Astrocyte (in vitro differentiated cells and primary cell): Measurements from ENCODE around the gene ATXN1. TPM values are rescaled to one million over a fixed set of nuclear protein-coding genes. Genes with fewer than 3 reads are reported as not detected.

Experiments
- DNase-seq: peaks from one replicate; pipeline ENCODE4 v3.0.0-alpha.2; 2010; ENCODE audit warnings: low read depth
- FAIRE-seq: peaks from 2 replicates; lab custom pipeline; 2011; peaks lifted over from hg19 to GRCh38; lab: Jason Lieb, UNC
- H2AFZ ChIP-seq: 2 replicates; pipeline ENCODE4 v1.6.0; 2012; ENCODE audit warnings: low read depth, low read length, inconsistent platforms
- H3K27ac ChIP-seq: 2 replicates; pipeline ENCODE4 v1.5.1; 2011; ENCODE audit warnings: low read depth, low read length, inconsistent platforms
- H3K27me3 ChIP-seq: 2 replicates; pipeline ENCODE4 v1.6.0; 2011; ENCODE audit warnings: low read length, inconsistent platforms; ENCODE audit not compliant: insufficient read depth
- H3K36me3 ChIP-seq: 2 replicates; pipeline ENCODE4 v1.5.1; 2011; ENCODE audit warnings: low read length, inconsistent platforms; ENCODE audit not compliant: insufficient read depth
- H3K4me1 ChIP-seq: 2 replicates; pipeline ENCODE4 v1.5.1; 2011; ENCODE audit warnings: low read length, inconsistent platforms; ENCODE audit not compliant: insufficient read depth
- H3K4me2 ChIP-seq: 2 replicates; pipeline ENCODE4 v1.6.0; 2012; ENCODE audit warnings: low read length, inconsistent platforms
- H3K4me3 ChIP-seq: 2 replicates; pipeline ENCODE4 v1.5.1; 2011; ENCODE audit warnings: low read depth, mild to moderate bottlenecking, low read length, inconsistent platforms; ENCODE audit not compliant: insufficient read depth
- H3K79me2 ChIP-seq: 2 replicates; pipeline ENCODE4 v1.6.0; 2012; ENCODE audit warnings: mild to moderate bottlenecking, low read length, inconsistent platforms; ENCODE audit not compliant: insufficient read depth
- H3K9ac ChIP-seq: 2 replicates; pipeline ENCODE4 v1.6.0; 2012; ENCODE audit warnings: mild to moderate bottlenecking, low read length, inconsistent platforms
- H3K9me3 ChIP-seq: 2 replicates; pipeline ENCODE4 v1.5.1; 2012; ENCODE audit warnings: low read depth, mild to moderate bottlenecking, low read length, inconsistent platforms; ENCODE audit not compliant: insufficient read depth
- H4K20me1 ChIP-seq: 2 replicates; pipeline ENCODE4 v1.6.0; 2012; ENCODE audit warnings: low read length, inconsistent platforms; ENCODE audit not compliant: insufficient read depth
- H3K27ac Mint-ChIP-seq: one replicate; pipeline ENCODE4 v1.8.0; 2021; ENCODE audit warnings: mild to moderate bottlenecking, mixed read lengths; ENCODE audit not compliant: unreplicated experiment
- H3K27me3 Mint-ChIP-seq: one replicate; pipeline ENCODE4 v1.8.0; 2021; ENCODE audit warnings: low read depth, mixed read lengths; ENCODE audit not compliant: unreplicated experiment
- H3K36me3 Mint-ChIP-seq: one replicate; pipeline ENCODE4 v1.8.0; 2021; ENCODE audit warnings: low read depth, mixed read lengths; ENCODE audit not compliant: unreplicated experiment
- H3K4me1 Mint-ChIP-seq: one replicate; pipeline ENCODE4 v1.8.0; 2021; ENCODE audit warnings: low read depth, mixed read lengths; ENCODE audit not compliant: unreplicated experiment
- H3K4me3 Mint-ChIP-seq: one replicate; pipeline ENCODE4 v1.8.0; 2021; ENCODE audit warnings: mild to moderate bottlenecking, moderate library complexity, mixed read lengths; ENCODE audit not compliant: unreplicated experiment
- H3K9me3 Mint-ChIP-seq: one replicate; pipeline ENCODE4 v1.8.0; 2021; ENCODE audit warnings: mild to moderate bottlenecking, mixed read lengths; ENCODE audit not compliant: unreplicated experiment
- EZH2 ChIP-seq: IDR thresholded peaks from 2 replicates; pipeline ENCODE4 v1.6.1; 2012; ENCODE audit warnings: mild to moderate bottlenecking, low read length, inconsistent platforms; ENCODE audit not compliant: insufficient read depth
- total RNA-seq: library from RNA; stranded (reverse); gene quantifications from 2 replicates; pipeline ENCODE4 v1.2.1, GENCODE V29; 2021
- TF ChIP-seq, protein P1 (sequence below): IDR thresholded peaks from 2 replicates; pipeline ENCODE4 v1.5.1; 2011; ENCODE audit warnings: low read depth, mild to moderate bottlenecking, inconsistent platforms, low read length, moderate library complexity; ENCODE audit not compliant: insufficient read depth

The ATXN1 gene
- total RNA-seq, 1 donor from 2014 or later, result 70.9 TPM

DNA sequence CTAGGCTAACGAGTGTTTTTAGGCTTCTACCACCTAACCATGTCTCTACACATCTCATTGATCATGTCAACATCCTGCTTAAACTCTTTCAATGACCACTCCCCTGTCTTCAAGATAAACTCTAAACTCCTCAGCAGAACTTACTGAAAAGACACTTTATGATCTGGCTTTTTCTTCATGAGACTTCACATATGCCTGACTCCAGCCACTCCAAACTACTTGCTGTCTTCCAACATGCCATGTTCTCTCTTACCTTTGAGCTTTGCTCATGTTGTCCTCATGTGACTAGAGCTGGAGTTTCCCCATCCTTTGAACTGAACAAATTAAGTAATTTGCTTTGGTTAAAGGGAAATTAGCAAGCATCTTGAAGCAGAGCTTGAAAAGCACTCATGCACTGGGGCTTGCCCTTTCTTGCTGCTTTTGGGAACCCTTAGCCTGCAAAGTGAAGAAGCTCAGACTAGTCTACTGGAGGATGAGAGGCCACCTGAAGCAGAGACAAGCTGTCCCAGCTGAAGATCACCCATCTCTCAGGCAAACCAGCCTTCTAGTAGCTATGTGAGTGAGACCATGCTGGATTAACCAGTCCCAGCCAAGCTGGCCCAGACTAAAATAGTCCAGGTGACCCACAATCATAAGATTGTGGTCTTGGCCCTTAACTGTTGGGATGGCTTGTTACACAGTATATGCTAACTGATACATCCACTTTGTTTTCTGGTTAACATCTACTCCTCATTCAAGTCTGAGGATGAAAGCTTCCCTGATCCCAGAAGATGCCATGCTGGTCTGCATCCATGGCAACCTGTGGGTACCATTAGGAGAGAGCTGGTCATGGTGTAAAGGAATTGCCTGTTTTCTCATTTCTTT is 287.1 kb downstream of the ATXN1 start:
- H3K4me2 ChIP-seq, result no peak overlapping the region
- FAIRE-seq, result no peak
- H3K27ac ChIP-seq, result no peak overlapping the region
- peaks cover 2% of the 10 kb centered on the region for H3K36me3 ChIP-seq
- DNase-seq, result no peak
- no peaks in the 10 kb centered on the region for H3K27me3 ChIP-seq
- H4K20me1 ChIP-seq, result peaks cover 9% of the 10 kb centered on the region
- peaks cover 23% of the 10 kb centered on the region for H3K4me1 Mint-ChIP-seq
- peaks cover 21% of the 10 kb centered on the region for H3K36me3 Mint-ChIP-seq
- H3K27me3 Mint-ChIP-seq, result no peaks in the 10 kb centered on the region
- TF ChIP-seq, protein P1, sequence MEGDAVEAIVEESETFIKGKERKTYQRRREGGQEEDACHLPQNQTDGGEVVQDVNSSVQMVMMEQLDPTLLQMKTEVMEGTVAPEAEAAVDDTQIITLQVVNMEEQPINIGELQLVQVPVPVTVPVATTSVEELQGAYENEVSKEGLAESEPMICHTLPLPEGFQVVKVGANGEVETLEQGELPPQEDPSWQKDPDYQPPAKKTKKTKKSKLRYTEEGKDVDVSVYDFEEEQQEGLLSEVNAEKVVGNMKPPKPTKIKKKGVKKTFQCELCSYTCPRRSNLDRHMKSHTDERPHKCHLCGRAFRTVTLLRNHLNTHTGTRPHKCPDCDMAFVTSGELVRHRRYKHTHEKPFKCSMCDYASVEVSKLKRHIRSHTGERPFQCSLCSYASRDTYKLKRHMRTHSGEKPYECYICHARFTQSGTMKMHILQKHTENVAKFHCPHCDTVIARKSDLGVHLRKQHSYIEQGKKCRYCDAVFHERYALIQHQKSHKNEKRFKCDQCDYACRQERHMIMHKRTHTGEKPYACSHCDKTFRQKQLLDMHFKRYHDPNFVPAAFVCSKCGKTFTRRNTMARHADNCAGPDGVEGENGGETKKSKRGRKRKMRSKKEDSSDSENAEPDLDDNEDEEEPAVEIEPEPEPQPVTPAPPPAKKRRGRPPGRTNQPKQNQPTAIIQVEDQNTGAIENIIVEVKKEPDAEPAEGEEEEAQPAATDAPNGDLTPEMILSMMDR, result no peak
- no peak for TF ChIP-seq EZH2
- H3K27ac Mint-ChIP-seq, result no peak overlapping the region
- peaks cover 22% of the 10 kb centered on the region for H3K4me1 ChIP-seq
- H3K9me3 Mint-ChIP-seq, result no peaks in the 10 kb centered on the region
- no peak overlapping the region for H2AFZ ChIP-seq
- peaks cover 5% of the 10 kb centered on the region for H3K79me2 ChIP-seq
- H3K9me3 ChIP-seq, result no peaks in the 10 kb centered on the region
- no peak overlapping the region for H3K9ac ChIP-seq
- H3K4me3 Mint-ChIP-seq, result no peak overlapping the region
- H3K4me3 ChIP-seq, result no peak overlapping the region

DNA sequence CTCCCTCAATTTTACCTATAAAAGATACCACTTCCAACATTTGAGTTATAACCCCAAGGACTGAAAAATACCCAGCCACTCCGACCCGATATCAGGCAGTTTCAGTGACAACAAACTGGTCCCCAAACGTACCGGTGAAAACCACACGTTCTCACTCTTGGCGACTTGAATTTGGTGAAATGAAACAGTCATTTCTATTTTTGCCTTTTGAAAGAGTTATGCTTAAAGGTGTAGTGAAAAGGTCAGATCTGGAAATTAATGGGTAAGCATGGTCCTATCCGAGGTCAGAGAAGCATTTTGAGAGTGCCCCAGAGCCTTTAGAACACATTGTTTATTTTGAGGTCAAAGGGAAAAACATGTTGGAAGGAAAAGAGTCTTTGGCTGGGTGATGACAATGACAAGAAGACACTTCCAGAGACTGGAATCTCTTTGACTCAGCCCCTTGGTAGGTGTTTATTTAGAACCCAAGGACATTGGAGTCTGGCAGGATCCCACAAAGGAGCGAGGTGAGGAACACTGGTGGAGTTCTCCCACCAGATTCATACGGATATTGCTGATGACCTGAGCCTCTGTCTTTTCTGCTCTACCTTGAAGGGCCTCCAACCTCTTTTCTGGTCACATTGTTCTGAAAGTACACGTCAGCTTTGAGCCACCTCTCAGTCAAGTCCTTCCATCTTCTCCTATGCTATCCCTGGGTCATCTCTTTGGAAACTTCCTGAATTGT is 287.9 kb downstream of the ATXN1 start:
- Mint-ChIP-seq H3K4me3 (no peak overlapping the region), H3K4me1 (peaks cover 23% of the 10 kb centered on the region), H3K9me3 (no peaks in the 10 kb centered on the region), H3K36me3 (peaks cover 23% of the 10 kb centered on the region), H3K27ac (no peak overlapping the region), H3K27me3 (no peaks in the 10 kb centered on the region)
- DNase-seq (no peak), FAIRE-seq (no peak)
- H3K27ac ChIP-seq, result no peak overlapping the region
- no peak overlapping the region for H3K4me2 ChIP-seq
- no peaks in the 10 kb centered on the region for H3K9me3 ChIP-seq
- H3K79me2 ChIP-seq, result peaks cover 5% of the 10 kb centered on the region
- no peak overlapping the region for H3K9ac ChIP-seq
- H2AFZ ChIP-seq, result no peak overlapping the region
- no peak overlapping the region for H3K4me3 ChIP-seq
- H4K20me1 ChIP-seq, result peaks cover 9% of the 10 kb centered on the region
- no peaks in the 10 kb centered on the region for H3K27me3 ChIP-seq
- peaks cover 22% of the 10 kb centered on the region for H3K4me1 ChIP-seq
- peaks cover 2% of the 10 kb centered on the region for H3K36me3 ChIP-seq
- TF ChIP-seq, protein P1, result no peak
- no peak for TF ChIP-seq EZH2
